ENCODE data around the gene NTN1.

The NTN1 gene

DNA sequence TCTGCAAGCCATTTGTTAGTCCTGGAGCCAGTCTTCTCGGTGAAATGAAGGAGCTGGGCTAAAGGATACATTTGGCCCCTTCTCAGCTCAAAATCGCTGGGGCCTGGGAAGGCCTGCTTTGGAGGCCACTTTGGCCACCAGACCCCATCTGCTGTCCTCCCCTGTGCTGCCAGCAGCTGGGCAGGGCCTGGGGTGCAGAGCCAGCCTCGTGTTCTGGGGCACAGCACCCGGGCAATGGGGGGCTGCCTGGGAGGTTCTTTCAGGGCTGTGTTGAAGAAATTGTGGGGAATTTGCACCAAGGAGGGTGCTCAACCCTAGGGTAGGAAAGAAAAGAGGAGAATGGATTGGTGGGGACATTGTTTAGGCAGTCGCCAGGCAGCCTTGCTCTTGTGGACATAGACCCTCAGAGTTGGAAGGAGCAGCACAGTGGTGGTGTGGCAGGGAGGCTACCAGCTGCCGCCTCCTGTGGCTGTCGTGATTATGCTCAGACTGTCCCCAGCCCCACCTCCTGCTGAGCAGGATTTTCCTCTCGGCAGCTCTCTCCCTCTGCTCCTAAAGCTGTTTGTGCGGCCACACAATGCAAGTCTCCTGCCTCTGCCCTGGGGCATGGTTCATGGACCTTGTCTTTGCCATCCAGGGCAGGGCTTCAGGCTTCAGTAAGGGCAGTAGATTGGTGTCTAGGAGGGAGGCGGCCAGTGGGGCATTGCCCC, 174.8 kb downstream of the NTN1 start:
- H3K4me3 ChIP-seq (ENCODE audit: low read length) = no peak overlapping the region
- no peak for TF ChIP-seq ZNF274 (IDR thresholded peaks at IDR 0.05; ENCODE audit: low read depth, low read length)

DNA sequence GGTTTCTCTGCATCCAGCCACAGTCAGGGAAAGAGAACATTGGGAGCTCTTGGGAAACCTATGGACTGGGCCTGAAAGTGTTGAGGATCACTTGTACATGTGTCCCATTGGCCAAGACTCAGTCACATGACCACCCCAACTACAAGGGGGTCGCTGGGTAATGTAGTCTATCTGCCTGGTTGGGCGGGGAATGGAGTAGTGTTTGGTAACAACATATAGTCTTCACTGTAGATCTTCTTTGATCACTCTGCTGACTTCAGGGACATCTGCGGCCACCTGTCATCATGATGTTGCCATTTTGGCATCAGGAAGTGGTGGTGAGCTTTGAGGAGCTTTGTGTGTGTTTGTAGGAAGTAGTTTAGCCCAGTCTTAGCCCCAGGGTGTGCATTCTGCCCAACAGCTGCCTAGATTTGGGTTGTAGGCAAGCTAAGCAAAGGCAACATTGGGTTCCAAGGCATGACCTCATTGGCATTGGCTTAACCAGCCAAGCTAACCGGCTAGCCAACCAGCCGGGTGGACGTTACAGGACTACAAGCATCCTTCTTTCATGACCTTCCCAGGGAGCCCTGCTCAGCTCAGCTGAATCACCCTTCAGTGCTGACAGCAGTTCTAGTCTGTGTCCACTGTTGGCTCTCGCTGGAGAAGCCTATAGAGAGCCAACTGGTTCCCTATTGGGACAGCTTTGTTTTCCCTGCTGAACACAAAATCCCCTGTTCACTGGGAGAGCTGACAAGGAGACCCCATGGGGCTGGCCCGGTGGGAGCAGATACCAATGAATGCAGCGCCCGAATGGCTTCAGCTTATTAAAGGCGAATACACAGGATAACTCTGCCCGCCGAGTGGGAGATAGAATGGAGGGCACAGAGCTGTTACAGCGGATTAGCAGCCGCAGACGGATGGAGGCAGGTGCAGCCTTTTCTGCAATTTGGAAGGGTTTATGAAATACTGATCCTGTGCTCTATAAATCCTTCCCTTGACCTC, 178.6 kb downstream of the NTN1 start:
- TF ChIP-seq ZNF274 (IDR thresholded peaks at IDR 0.05; ENCODE audit: low read depth, low read length) = no peak
- H3K4me3 ChIP-seq (ENCODE audit: low read length) = no peak overlapping the region; the same call in 1 of the 2 replicates

DNA sequence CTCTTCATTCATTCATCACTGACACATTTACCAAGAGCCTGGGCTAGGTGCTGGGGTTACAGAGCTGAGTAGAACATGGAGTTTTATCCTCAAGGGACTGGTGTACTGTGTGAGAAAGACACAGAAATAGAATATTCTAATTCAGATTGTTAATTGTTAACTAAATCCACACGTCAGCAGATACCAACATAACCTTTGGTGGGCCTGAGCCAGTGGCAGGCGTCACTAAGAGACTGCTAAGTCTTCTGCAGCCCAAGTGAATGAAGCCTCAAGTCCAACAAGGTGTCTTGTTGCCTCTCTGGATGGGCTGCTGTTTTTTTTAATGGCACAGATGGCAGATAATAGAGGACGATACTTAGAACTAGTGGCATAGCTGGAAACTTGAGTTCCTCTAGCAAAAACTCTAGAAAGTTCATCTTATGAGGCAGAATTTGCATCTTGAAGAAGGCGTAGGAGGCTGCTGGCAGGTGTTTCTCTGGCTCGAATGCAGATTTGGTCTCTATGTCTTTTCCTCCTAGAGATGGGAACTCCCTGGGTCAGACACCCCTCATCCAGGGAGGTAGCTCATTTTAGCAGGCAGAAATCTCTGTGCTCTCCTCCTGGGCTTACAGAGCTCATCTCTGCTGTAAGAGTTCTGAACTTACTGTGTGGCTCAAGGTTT, 179.5 kb downstream of the NTN1 start:
- no peak overlapping the region; the same call in 1 of the 2 replicates for H3K4me3 ChIP-seq (ENCODE audit: low read length)

DNA sequence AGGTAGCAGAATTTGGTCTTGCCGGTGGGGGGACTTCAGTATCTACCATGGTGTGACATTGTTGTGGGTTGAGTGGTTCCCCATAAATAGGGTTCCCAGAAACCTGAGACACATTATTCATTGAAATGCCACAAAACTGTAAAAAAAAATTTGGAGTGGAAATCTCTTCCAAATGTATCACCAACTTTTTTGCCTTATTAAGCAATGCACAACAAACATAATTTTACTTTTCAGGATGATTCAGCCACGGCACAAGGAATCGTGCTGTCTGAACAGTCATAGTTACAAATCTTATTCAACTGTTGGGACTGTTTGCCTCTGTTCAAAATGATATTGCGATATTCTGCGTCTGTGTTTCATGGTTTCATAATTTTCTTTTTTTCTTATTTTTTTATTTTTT, 181.2 kb downstream of the NTN1 start:
- H3K4me3 ChIP-seq (ENCODE audit: low read length) = no peak overlapping the region

More for the DNA sequence above, 179.5 kb downstream of the NTN1 start:
- TF ChIP-seq ZNF274 (IDR thresholded peaks at IDR 0.05; ENCODE audit: low read depth, low read length) = no peak

DNA sequence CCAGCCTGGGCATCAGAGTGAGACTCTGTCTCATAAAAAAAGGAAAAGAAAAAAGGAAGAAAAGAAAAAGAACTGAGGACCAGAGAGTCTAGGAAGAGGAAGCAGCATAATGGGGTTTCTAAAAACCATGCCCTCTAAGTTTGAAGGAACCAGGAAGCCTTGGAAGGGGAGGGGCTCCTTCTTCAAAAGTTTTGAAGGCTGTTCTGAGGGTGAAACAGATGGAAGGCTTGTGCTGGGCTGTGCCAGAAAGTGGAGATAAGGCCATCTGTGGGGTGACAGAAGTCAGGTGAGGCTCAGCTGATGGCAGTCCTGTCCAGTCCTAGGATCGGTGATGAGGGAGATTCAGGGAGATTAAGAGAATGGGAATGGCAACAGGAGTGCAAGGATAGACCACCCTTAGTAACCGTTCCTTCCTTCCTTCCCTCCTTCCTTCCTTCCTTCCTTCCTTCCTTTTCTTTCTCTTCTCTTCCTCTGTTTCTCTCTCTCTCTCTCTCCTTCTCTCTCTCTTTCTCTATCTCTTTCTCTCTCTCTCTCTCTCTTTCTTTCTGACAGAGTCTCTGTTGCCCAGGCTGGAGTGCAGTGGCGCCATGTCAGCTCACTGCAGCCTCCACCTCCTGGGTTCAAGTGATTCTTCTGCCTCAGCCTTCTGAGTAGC, 182.6 kb downstream of the NTN1 start:
- TF ChIP-seq ZNF274 (IDR thresholded peaks at IDR 0.05; ENCODE audit: low read depth, low read length) = no peak
- no peak overlapping the region for H3K4me3 ChIP-seq (ENCODE audit: low read length)

More for the DNA sequence above, 181.2 kb downstream of the NTN1 start:
- no peak for TF ChIP-seq ZNF274 (IDR thresholded peaks at IDR 0.05; ENCODE audit: low read depth, low read length)

DNA sequence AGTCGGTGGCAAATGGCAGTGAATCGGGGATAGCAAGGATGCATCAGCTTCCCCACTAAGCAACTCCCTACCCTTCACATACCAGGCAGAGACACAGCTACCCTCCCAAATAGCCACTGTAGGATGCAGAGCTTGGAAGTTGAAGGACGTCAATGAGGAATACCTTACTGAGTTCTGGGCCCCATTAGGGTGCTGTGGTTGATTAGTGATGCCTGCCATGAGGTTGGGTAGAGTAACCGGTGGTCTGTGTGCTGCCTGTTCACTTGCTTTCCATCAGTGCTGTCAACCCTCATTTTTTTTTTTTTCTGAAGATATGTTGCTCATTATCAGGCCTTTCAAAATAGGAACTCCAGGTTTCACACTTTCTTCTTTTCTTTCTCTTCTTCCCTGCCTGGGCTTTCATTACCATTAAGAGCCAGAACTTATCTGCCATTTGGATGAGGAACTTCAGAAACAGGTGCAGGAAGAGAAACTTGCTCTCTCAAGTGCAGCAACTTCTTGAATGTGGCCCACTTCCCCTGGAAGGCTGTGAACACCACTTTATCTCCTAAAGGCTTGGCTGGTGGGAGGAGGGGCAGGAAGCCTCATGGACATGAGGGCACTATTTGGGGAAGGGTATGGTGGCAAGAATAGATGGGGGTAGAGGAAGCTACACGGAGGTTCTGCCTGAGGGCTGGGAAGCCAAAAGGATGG, 183.5 kb downstream of the NTN1 start:
- no peak overlapping the region for H3K4me3 ChIP-seq (ENCODE audit: low read length)
- no peak for TF ChIP-seq ZNF274 (IDR thresholded peaks at IDR 0.05; ENCODE audit: low read depth, low read length)

DNA sequence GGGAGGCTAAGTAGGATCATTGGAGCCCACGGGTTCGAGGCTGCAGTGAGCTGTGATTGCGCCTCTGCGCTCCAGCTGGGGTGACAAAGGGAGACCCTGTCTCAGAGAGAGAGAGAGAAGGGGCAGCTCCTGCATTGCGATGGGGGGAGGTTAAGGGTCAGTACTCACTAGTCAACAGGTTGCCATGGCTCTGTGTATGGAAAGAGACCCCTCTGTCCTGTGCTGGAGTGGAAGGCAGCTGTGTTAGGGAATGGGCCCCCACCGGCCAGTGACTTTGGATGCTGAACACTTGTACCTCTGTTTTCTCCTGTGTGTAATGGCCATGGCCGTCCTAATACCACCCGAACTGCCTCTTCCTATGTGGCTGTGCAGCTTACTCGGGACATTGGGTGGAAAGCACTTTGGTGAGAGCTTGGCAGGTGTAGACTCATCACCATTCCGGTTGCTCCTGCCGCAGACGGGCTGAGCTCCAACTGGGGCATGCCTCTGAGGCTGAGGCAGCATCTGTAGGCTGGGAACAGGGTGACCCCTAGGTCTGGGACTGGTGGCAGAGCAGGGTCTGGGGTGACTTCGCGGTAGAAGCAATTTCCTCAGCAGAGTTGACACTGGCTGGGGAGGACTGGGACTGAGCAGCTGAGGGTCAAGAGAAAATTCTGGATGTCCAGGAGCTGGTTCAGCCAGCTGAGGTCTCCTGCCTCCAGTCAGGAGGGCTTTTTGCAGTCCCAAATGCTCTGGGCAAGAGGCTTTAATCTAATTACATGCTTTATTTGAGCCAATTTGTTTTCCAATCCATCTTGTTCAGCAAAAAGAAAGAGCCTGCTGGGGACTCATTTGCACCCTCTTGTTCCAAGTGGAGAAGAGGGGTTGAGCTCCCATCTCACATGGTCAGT, 184.5 kb downstream of the NTN1 start:
- no peak for TF ChIP-seq ZNF274 (IDR thresholded peaks at IDR 0.05; ENCODE audit: low read depth, low read length)

DNA sequence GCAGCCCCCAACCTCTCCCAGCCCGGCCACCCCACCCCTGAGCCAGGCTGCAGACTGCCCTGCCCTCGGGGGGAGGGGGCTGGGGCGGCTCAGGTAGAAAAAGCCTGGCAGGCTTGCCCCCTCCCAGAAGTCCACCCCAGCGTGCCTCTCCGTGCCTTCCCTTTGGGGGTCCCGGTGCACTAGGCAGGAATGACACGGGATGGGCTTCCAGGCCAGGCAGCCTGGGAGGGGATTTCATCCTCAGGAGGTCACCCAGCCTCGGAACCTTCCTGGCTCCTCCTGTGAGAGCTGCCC, 185.0 kb downstream of the NTN1 start:
- TF ChIP-seq ZNF274 (IDR thresholded peaks at IDR 0.05; ENCODE audit: low read depth, low read length) = no peak
- H3K4me3 ChIP-seq (ENCODE audit: low read length) = no peak overlapping the region

More for the DNA sequence above, 184.5 kb downstream of the NTN1 start:
- no peak overlapping the region for H3K4me3 ChIP-seq (ENCODE audit: low read length)

DNA sequence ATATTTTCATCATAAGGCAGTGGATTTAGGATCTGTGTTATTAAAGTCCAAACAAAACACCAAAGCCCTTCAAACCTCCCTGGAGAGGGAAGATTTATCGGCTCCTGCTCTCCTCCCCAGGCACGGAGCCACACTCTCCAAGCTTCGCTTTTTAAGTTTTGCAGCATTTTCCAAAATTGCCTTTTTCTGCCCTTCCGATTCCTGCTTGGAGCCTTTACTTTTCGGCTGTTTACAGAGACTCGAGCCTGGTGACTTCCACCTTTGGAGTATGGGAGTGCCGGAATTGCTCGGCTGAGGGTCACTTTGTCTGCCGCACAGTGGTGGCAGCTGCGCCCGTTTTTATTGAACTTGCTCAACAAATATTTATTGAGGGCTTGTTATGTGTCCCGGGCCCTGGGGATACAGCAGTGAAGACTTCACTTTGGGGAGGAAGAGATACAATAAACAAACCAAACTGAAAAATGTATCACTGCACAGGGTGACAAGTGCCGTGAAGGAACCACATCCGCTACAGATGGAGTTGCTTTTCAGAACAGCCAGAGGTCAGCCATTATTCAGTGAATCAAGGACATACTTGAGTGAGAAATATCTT, 185.5 kb downstream of the NTN1 start:
- TF ChIP-seq ZNF274 (IDR thresholded peaks at IDR 0.05; ENCODE audit: low read depth, low read length) = no peak
- no peak overlapping the region for H3K4me3 ChIP-seq (ENCODE audit: low read length)

DNA sequence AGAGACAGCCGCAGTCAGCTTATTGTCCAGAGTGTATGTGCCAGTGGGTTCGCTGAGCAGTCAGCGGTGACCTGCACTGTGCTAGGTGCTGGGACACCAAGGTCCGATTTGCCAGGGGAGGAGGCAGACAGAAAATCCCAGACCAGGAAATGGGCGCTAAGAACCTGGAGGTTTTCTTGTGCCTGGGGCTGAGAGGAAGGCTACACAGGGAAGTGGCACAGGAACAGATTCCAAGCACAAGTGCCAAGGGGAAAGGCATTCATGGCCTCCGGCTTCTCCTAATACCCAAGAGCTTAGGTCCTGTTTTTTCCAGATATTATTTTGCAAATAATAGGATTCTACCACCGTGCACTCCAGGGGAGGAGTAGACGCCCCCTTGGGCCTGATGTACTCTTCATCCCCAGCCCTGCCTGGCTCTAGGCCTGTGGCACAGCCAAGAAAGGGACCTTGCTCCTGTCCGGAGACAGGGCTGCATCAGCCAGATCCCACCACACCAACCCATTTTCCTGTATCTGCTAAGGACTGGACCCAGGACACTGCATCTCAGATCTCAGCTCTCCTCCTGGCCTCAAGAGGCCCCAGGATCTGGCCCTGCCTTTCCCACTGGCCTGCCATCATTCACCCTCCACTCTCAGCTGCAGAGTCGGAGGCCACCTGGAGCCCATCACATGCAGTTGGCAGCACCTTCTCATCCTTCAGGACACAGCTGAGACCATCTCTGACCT, 187.2 kb downstream of the NTN1 start:
- no peak overlapping the region for H3K4me3 ChIP-seq (ENCODE audit: low read length)
- TF ChIP-seq ZNF274 (IDR thresholded peaks at IDR 0.05; ENCODE audit: low read depth, low read length) = no peak

DNA sequence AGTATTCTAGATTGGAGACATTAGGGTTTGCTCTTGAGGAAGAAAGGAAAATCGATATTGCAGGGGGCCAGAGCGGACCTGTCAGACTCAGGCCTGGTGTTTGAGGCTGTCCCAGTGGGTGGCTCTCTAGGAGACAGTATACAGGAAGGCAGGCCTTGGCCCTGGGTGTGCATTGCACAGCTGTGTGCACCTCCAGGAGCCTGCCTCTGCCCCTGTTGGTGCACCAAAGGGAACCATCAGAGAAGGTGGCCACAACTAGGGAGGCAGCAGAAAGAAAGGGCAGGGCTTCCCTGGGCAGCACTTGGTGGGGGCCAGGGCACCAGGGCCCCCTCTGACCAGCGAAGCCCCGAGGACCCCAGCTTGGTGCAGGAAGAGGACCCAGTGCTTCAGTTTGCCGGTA, 188.0 kb downstream of the NTN1 start:
- no peak for TF ChIP-seq ZNF274 (IDR thresholded peaks at IDR 0.05; ENCODE audit: low read depth, low read length)
- no peak overlapping the region for H3K4me3 ChIP-seq (ENCODE audit: low read length)

All from GM08714 (cell line).